GM12892 (cell line): ENCODE measurements around the gene SERINC2.

ENCODE experiments used
- POLR2A ChIP-seq: IDR thresholded peaks from 2 replicates; pipeline ENCODE4 v1.6.1; 2011; ENCODE audit warnings: low read depth, low read length, control low read depth
- POLR2AphosphoS5 ChIP-seq: IDR thresholded peaks from 2 replicates; pipeline ENCODE4 v1.6.1; 2011; ENCODE audit warnings: low read depth, low read length, control low read depth

GRCh38 chr1:31434979-31435378 lies 22.0 kb downstream of the SERINC2 start:
- TF ChIP-seq POLR2A (no peak), POLR2AphosphoS5 (no peak)
